GM10266 (cell line): ENCODE data around the gene SETD9.

Experiments
- DNase-seq: peaks from one replicate; pipeline ENCODE4 v3.0.0; 2012; ENCODE audit errors: extremely low spot score
- TF ChIP-seq, protein P1 (sequence below): IDR thresholded peaks from 2 replicates; pipeline ENCODE4 v1.5.1; 2012; ENCODE audit warnings: mild to moderate bottlenecking, low read depth; ENCODE audit not compliant: control insufficient read depth, insufficient read depth; ENCODE audit errors: missing control alignments

The SETD9 gene

DNA sequence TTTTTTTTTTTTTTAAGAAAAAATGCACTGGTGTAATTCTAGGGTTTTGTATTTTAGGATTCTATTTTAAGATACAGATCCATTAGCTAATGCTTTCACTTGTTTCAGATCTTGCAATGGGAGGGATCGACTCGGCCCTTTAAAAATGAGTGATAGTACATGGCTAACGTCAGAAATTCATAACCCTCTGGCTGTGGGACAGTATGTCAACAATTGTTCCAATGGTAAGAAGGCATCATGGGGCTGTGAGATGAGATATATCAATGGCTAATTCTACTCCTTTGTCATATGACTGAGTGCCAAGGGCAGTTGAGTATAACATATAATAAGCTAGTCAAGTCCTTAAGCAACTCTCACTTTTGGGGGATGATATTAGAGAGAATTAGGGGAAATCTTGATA, 4.4 kb downstream of the SETD9 start:
- TF ChIP-seq, protein P1, sequence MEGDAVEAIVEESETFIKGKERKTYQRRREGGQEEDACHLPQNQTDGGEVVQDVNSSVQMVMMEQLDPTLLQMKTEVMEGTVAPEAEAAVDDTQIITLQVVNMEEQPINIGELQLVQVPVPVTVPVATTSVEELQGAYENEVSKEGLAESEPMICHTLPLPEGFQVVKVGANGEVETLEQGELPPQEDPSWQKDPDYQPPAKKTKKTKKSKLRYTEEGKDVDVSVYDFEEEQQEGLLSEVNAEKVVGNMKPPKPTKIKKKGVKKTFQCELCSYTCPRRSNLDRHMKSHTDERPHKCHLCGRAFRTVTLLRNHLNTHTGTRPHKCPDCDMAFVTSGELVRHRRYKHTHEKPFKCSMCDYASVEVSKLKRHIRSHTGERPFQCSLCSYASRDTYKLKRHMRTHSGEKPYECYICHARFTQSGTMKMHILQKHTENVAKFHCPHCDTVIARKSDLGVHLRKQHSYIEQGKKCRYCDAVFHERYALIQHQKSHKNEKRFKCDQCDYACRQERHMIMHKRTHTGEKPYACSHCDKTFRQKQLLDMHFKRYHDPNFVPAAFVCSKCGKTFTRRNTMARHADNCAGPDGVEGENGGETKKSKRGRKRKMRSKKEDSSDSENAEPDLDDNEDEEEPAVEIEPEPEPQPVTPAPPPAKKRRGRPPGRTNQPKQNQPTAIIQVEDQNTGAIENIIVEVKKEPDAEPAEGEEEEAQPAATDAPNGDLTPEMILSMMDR: no peak

DNA sequence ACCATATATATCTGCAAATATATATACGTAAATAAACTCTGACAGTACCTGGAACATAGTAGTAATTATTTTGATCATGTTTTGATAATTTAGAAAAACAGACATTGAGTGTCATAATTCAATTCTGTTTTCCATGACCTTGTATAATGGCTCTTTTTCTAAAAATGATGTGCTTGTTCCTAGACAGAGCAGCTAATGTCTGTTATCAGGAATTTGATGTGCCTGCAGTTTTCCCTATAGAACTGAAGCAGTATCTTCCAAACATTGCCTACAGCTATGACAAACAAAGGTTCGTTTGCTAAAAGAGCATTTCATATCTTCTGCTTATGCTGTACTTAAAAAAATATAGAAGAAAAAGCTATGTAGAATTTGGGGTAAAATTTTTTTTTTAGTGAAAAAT, 5.3 kb downstream of the SETD9 start:
- TF ChIP-seq, protein P1: no peak
- DNase-seq: no peak

More for the DNA sequence above, 4.4 kb downstream of the SETD9 start:
- no peak for DNase-seq

DNA sequence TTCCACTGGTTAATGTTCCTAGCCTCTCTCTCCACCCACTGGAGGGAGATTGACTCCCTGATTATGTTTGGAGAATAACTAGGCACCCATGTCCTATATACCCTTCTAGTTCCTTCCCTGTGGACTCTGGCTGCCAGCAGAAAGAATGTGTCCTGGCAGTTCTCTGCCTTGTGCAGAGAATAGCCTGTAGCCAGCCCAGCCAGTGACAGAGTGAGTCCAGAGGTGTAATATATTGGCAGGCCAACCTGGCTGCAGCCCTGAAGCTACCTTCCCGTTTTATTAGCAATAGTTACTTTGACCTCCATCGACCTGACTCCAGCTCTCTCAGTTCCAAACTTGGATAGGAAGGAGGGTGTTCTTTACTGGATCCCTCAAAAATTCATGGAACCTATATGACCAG, 8.1 kb downstream of the SETD9 start:
- no peak for DNase-seq
- TF ChIP-seq, protein P1: no peak

DNA sequence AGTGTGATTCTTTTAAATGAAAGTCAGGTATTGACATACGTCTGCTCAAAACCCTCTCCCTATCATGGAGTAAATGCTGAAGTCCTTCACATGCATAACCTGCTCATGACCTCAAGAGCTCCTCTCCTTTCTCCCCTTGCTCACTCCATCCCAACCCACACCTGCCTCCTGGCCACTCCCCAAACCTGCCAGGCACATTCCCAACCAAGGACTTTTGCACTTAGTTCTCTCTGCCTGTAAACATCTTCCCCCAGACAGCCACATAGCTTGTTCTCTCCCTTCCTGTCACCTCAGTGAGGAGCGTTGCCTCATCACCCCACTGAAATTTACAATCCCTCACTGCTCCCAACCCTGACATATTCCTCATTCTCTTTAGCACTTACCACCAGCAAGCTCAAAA, 8.7 kb downstream of the SETD9 start:
- DNase-seq: no peak
- TF ChIP-seq, protein P1: no peak

DNA sequence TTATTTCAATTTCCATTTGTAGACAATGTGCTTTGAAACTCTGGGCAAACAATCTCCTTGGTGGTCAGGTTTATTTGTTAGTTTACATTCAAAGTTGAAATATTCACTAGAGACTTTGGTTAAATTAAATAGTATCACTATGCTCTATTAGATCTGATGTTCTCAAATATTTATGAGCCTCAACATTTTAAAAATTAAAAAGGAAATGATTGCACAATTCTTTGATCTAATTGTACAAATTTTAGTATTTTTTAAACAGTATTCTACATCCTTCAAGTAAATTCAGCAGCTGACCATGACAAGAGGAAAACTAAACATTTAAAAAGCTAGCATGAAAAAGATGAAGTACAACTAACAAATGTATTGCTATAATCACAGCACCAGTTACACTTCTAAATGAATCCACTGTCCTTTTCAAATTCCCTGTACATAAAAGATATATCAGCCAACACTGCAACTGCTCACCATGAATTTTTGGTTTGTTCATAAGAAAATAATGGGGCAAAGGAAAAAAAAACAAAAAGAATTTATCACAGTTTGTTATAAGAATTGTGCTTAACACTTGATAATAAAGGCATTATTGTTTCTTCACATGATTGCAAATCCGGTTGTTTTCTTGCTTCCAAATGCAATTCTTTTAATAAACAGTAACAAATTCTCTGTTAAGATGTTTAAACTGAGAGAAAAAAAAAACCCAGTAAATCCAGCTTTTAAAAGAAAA, 10.7 kb downstream of the SETD9 start:
- TF ChIP-seq, protein P1: no peak
- DNase-seq: no peak

DNA sequence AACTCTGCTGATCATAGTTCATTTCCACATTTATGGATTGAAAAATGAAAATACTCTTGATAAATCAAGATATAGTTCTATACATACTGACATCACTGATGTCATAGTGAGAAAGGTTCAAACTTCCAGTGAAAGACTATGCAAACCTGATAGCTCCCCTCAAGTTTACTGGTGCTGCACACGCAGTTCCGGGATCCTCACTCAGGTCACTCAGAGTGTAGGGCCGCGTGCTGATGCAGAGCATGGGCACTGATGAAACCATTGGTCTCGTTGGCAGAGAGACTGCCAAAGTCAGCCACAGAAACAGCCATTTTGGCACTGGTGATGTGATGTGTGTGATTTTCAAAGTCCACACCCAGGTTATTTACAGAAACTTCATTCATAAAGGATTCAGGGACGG, 13.5 kb downstream of the SETD9 start:
- no peak for DNase-seq
- TF ChIP-seq, protein P1: no peak

DNA sequence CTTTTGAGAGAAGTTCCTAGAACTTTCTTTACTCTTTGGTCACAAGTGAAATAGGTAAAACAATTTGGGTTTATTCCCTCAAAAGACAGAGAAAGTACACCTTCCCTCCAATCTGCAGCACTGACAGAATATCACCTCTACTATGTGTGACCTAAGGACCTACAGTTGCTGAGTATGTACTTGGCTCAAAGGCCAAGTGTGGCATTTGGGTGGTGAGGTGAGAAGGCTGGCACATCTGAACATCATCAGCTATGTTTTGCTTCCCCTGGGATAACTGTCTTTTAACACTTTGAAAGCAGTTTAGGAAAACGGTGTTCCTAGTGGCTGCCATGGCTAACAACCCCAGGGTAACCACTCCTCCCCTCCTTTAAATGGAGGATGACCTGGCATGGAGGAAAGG, 24.9 kb downstream of the SETD9 start:
- TF ChIP-seq, protein P1: no peak
- no peak for DNase-seq
